Measurements from ENCODE around the gene HNF1B. TPM values are rescaled to one million over a fixed set of nuclear protein-coding genes. Genes with fewer than 3 reads are reported as not detected.

HNF1B gene
- polyA plus RNA-seq, 1 of the 3 experiments (the other 2 are of a cell fraction), result not detected

GRCh38 chr17:37714897-37715296 is 30.0 kb downstream of the HNF1B start:
- H2AFZ ChIP-seq (ENCODE audit: low read depth), result no peak overlapping the region
- DNase-seq, result no peak

GRCh38 chr17:37713624-37714023 is 31.2 kb downstream of the HNF1B start:
- TF ChIP-seq JUND (IDR thresholded peaks at IDR 0.05) (no peak), IRF3 (IDR thresholded peaks at IDR 0.05; ENCODE audit: low read depth, low read length) (no peak), ZBTB33 (IDR thresholded peaks at IDR 0.05; ENCODE audit: borderline replicate concordance, low read depth) (no peak), NFIC (IDR thresholded peaks at IDR 0.05; ENCODE audit: borderline replicate concordance) (no peak), FOSL2 (IDR thresholded peaks at IDR 0.05; ENCODE audit: borderline replicate concordance, low read depth) (no peak)
- no peak for DNase-seq
- Histone ChIP-seq H3K9me2 (no peaks in the 10 kb centered on the region), H2AFZ (ENCODE audit: low read depth) (no peak overlapping the region), H3K36me3 (replicated peaks in 1 of 2; ENCODE audit: control insufficient read depth in 1 of 2, insufficient read depth in 2 of 2, low read length in 1 of 2) (no peaks in the 10 kb centered on the region), H3K4me3 (ENCODE audit: low read depth in 2 of 2, low read length in 1 of 2) (no peak overlapping the region), H3K27me3 (ENCODE audit: insufficient read depth) (no peaks in the 10 kb centered on the region), H3K4me1 (ENCODE audit: control insufficient read depth in 1 of 2, insufficient read depth in 2 of 2, low read depth in 1 of 2, low read length in 1 of 2) (peaks cover 0 to 11% of the 10 kb centered on the region in 2 experiments; a peak in 3 of 4 replicates), H3K9me3 (no peaks in the 10 kb centered on the region), H3F3A (replicated peaks; ENCODE audit: insufficient read depth) (peaks cover 6% of the 10 kb centered on the region), H3K4me2 (no peak overlapping the region), H4K20me1 (ENCODE audit: insufficient read depth) (no peaks in the 10 kb centered on the region), H3K9ac (no peak overlapping the region), H3K27ac (ENCODE audit: low read depth in 2 of 2, low read length in 1 of 2) (no peak overlapping the region), H3K79me2 (ENCODE audit: insufficient read depth) (no peaks in the 10 kb centered on the region)
- CTCF ChIA-PET, result no interaction called here
- 47% methylated on average over 2 of the region's 4 CpGs for WGBS (ENCODE audit: low lambda C conversion rate)
- POLR2A ChIA-PET, result no interaction called here

More at GRCh38 chr17:37714897-37715296, 30.0 kb downstream of the HNF1B start:
- Histone ChIP-seq H3K4me2 (no peak overlapping the region), H3K79me2 (ENCODE audit: insufficient read depth) (no peaks in the 10 kb centered on the region), H3K9ac (no peak overlapping the region), H4K20me1 (ENCODE audit: insufficient read depth) (no peaks in the 10 kb centered on the region), H3F3A (replicated peaks; ENCODE audit: insufficient read depth) (peaks cover 6% of the 10 kb centered on the region), H3K4me1 (ENCODE audit: control insufficient read depth in 1 of 2, insufficient read depth in 2 of 2, low read depth in 1 of 2, low read length in 1 of 2) (peaks cover 0 to 11% of the 10 kb centered on the region in 2 experiments; a peak in 3 of 4 replicates), H3K36me3 (replicated peaks in 1 of 2; ENCODE audit: control insufficient read depth in 1 of 2, insufficient read depth in 2 of 2, low read length in 1 of 2) (no peaks in the 10 kb centered on the region), H3K4me3 (ENCODE audit: low read depth in 2 of 2, low read length in 1 of 2) (no peak overlapping the region), H3K9me2 (no peaks in the 10 kb centered on the region), H3K9me3 (no peaks in the 10 kb centered on the region), H3K27me3 (ENCODE audit: insufficient read depth) (no peaks in the 10 kb centered on the region), H3K27ac (ENCODE audit: low read depth in 2 of 2, low read length in 1 of 2) (no peak overlapping the region)
- no peak for TF ChIP-seq MAX (IDR thresholded peaks at IDR 0.05; ENCODE audit: low read depth)
- TF ChIP-seq PBX3 (IDR thresholded peaks at IDR 0.05), result no peak
- TF ChIP-seq FOXJ3 (CRISPR knock-in tag; IDR thresholded peaks at IDR 0.05), result no peak
- TF ChIP-seq SIN3A (IDR thresholded peaks at IDR 0.05; ENCODE audit: borderline replicate concordance, low read depth, low read length), result no peak
- no peak for TF ChIP-seq EZH2phosphoT487 (IDR thresholded peaks at IDR 0.05; ENCODE audit: borderline replicate concordance, low read depth)
- TF ChIP-seq IRF3 (IDR thresholded peaks at IDR 0.05; ENCODE audit: low read depth, low read length), result no peak
- no peak for TF ChIP-seq TAF1 (IDR thresholded peaks at IDR 0.05; ENCODE audit: borderline replicate concordance, low read depth, low read length)
- TF ChIP-seq ELF1 (IDR thresholded peaks at IDR 0.05), result no peak
- TF ChIP-seq FOXM1 (IDR thresholded peaks at IDR 0.05; ENCODE audit: low read depth), result no peak
- no peak for TF ChIP-seq RXRA (IDR thresholded peaks at IDR 0.05; ENCODE audit: borderline replicate concordance, low read depth)
- TF ChIP-seq NFIC (IDR thresholded peaks at IDR 0.05; ENCODE audit: borderline replicate concordance), result no peak
- TF ChIP-seq EP300 (IDR thresholded peaks at IDR 0.05; ENCODE audit: borderline replicate concordance in 1 of 2, low read depth in 1 of 2, low read length in 1 of 2), result no peak
- no peak for TF ChIP-seq MEF2A (IDR thresholded peaks at IDR 0.05; ENCODE audit: borderline replicate concordance, low read depth)
- TF ChIP-seq YY1 (IDR thresholded peaks at IDR 0.05; ENCODE audit: low read depth), result no peak
- no peak for TF ChIP-seq SMC3 (IDR thresholded peaks at IDR 0.05; ENCODE audit: low read depth, low read length)
- WGBS (ENCODE audit: low lambda C conversion rate), result 48% methylated on average over 4 of the region's 4 CpGs
- ChIA-PET POLR2A (no interaction called here), CTCF (no interaction called here)

All from SK-N-SH (cell line).